HepG2 (cell line): ENCODE measurements around the gene SUSD2. TPM values are rescaled to one million over a fixed set of nuclear protein-coding genes. Genes with fewer than 3 reads are reported as not detected.

Experiments
- CENPT ChIP-seq: sonication (generic); formaldehyde crosslinking; IDR thresholded peaks from 2 replicates; pipeline ENCODE4 v1.8.0; 2022; ENCODE audit warnings: low read depth, mild to moderate bottlenecking, moderate library complexity, missing genetic modification reagents
- GATA4 ChIP-seq: sonication (generic); IDR thresholded peaks from 2 replicates; pipeline ENCODE4 v1.6.1; 2016; ENCODE audit warnings: antibody characterized with exemption, low read depth, borderline replicate concordance
- NFYC ChIP-seq: IDR thresholded peaks from 2 replicates; pipeline ENCODE4 v1.6.1; 2016; ENCODE audit warnings: missing genetic modification reagents, missing compliant biosample characterization
- PRDM10 ChIP-seq: sonication (generic); formaldehyde crosslinking; IDR thresholded peaks from 2 replicates; pipeline ENCODE4 v1.4.0; 2020; ENCODE audit warnings: low read depth, missing genetic modification reagents
- RAD51 ChIP-seq: fragments of 450-650 bp; IDR thresholded peaks from 2 replicates; pipeline ENCODE4 v1.6.1; 2016; ENCODE audit warnings: borderline replicate concordance
- SOX13 ChIP-seq, 3 experiments: fragments of 450-650 bp in 1 of 3; sonication (generic) in 1 of 3; formaldehyde crosslinking in 1 of 3; IDR thresholded peaks in 2 of 3; conservative IDR thresholded peaks in 1 of 3; 2 replicates each; pipeline versions ENCODE4 v1.5.0 to v1.6.1; 2016 to 2020; ENCODE audit warnings: antibody characterized with exemption in 1 of 3, mild to moderate bottlenecking in 1 of 3, missing compliant biosample characterization in 1 of 3, missing genetic modification reagents in 1 of 3, moderate library complexity in 1 of 3
- SP1 ChIP-seq, 2 experiments: fragments of 450-650 bp in 1 of 2; sonication (generic) in 1 of 2; formaldehyde crosslinking in 1 of 2; IDR thresholded peaks; 2 replicates each; pipeline versions ENCODE4 v1.4.0 to v1.6.1; 2016 to 2020; ENCODE audit warnings: missing genetic modification reagents in 1 of 2
- TOPORS ChIP-seq: sonication (generic); formaldehyde crosslinking; IDR thresholded peaks from 2 replicates; pipeline ENCODE4 v1.8.0; 2023; ENCODE audit warnings: mild to moderate bottlenecking, missing genetic modification reagents
- ZBTB21 ChIP-seq: sonication (generic); formaldehyde crosslinking; IDR thresholded peaks from 2 replicates; pipeline ENCODE4 v1.4.0; 2020; ENCODE audit warnings: missing genetic modification reagents
- ZFP36L2 ChIP-seq: sonication (generic); formaldehyde crosslinking; IDR thresholded peaks from 2 replicates; pipeline ENCODE4 v1.4.0; 2020; ENCODE audit warnings: missing genetic modification reagents
- ZMYM3 ChIP-seq: sonication (generic); formaldehyde crosslinking; IDR thresholded peaks from 2 replicates; pipeline ENCODE4 v1.5.1; 2020; ENCODE audit warnings: mild to moderate bottlenecking, missing genetic modification reagents
- ZNF160 ChIP-seq: sonication (generic); formaldehyde crosslinking; IDR thresholded peaks from 2 replicates; pipeline ENCODE4 v1.8.0; 2022; ENCODE audit warnings: mild to moderate bottlenecking, inconsistent platforms, missing genetic modification reagents
- ZNF276 ChIP-seq: sonication (generic); formaldehyde crosslinking; IDR thresholded peaks from 2 replicates; pipeline ENCODE4 v1.4.0; 2020; ENCODE audit warnings: mild to moderate bottlenecking, low read depth, missing genetic modification reagents
- ZNF292 ChIP-seq: sonication (generic); formaldehyde crosslinking; IDR thresholded peaks from 2 replicates; pipeline ENCODE4 v1.8.1; 2022; ENCODE audit warnings: mild to moderate bottlenecking, low read depth, missing genetic modification reagents, borderline replicate concordance
- ZNF451 ChIP-seq: sonication (generic); formaldehyde crosslinking; IDR thresholded peaks from 2 replicates; pipeline ENCODE4 v1.5.0; 2020; ENCODE audit warnings: mild to moderate bottlenecking, missing genetic modification reagents
- ZNF556 ChIP-seq: sonication (generic); formaldehyde crosslinking; IDR thresholded peaks from 2 replicates; pipeline ENCODE4 v1.4.0; 2020; ENCODE audit warnings: mild to moderate bottlenecking, missing genetic modification reagents, borderline replicate concordance
- ZNF567 ChIP-seq: sonication (generic); formaldehyde crosslinking; IDR thresholded peaks from 2 replicates; pipeline ENCODE4 v1.8.1; 2023; ENCODE audit warnings: mild to moderate bottlenecking, missing genetic modification reagents, borderline replicate concordance
- ZNF703 ChIP-seq: sonication (generic); formaldehyde crosslinking; IDR thresholded peaks from 2 replicates; pipeline ENCODE4 v1.5.1; 2020; ENCODE audit warnings: missing genetic modification reagents, mild to moderate bottlenecking, moderate library complexity, borderline replicate concordance
- ZNF709 ChIP-seq: sonication (generic); formaldehyde crosslinking; IDR thresholded peaks from 2 replicates; pipeline ENCODE4 v1.5.0; 2020; ENCODE audit warnings: mild to moderate bottlenecking, missing genetic modification reagents
- polyA plus RNA-seq, 8 experiments: library from polyadenylated mRNA; depleted of rRNA in 3 of 8; stranded (reverse) in 7 of 8; unstranded in 1 of 8; fragments of >200 nt; fragmentation: Illumina TruSeq in 4 of 8; extraction: Trizol in 4 of 8; gene quantifications; 2 replicates each; pipeline versions ENCODE4 v1.2.1 to v1.2.3, GENCODE V29; 2011 to 2016; ENCODE audit warnings: low read depth in 4 of 8, missing spikeins in 1 of 8, mixed read lengths in 1 of 8; ENCODE audit not compliant: insufficient read depth in 1 of 8
- total RNA-seq, 5 experiments: library from RNA; depleted of rRNA; stranded (reverse); fragments of >200 nt; fragmentation: Illumina TruSeq; extraction: Trizol; gene quantifications; 2 replicates each; pipeline ENCODE4 v1.2.3, GENCODE V29; 2016; ENCODE audit warnings: low read depth in 1 of 5
- TF ChIP-seq, protein P1 (sequence below): IDR thresholded peaks from 2 replicates; pipeline ENCODE4 v1.6.1; 2016; ENCODE audit warnings: missing biosample characterization, missing genetic modification reagents, low read depth

Gene SUSD2
- total and polyA plus RNA-seq, 2 of the 13 experiments (the other 11 are each of a cell fraction or from before 2014, with no cell fraction given): 2.1 to 11.0 TPM

DNA sequence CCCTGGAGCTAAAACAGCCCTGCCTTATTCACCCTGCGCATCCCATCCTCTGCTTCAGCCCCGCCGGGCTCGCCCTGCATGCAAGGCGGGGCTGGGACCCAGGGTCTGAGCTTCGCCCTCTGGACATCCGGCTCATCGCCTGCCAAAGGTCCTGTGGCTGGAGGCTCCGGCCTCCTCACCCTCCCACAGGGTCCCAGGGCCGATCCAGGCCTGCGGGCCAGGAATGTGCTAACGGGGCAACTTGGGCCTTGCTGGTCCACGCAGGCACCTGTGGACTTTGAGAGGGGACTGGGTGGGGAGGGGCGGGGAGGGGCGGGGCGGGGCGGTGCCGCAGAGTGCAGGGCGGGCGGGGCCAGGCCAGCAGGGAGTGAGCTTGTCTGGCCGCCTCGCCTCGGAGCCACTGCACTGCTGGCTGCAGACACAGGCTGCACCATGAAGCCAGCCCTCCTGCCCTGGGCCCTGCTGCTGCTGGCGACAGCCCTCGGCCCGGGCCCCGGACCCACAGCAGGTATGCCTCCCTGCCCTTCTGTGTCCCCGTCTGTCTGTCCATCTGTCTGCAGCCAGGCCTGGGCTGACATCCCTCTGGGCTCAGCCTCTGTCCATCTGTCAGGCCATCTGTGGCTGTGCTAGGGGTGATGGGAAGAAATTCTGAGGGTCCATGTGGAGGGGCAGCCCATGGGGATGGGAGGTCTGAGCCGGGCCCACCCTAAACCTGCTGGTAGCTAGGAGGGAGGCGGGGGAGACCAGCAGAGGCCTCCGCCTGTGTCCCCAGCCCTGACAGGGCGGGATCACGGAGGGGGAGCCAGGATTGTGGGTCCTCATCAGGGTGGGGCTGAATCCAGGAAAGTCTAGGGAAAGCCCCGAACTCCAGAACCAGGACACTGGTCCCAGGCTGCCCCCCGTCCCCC lies at the start of gene SUSD2 (continued):
- no peak for TF ChIP-seq PRDM10 (CRISPR knock-in tag)
- no peak for TF ChIP-seq NFYC (CRISPR knock-in tag)
- no peak for TF ChIP-seq SP1 (IDR thresholded peaks at IDR 0.05)
- no peak for TF ChIP-seq SP1 (CRISPR knock-in tag; IDR thresholded peaks at IDR 0.05)
- TF ChIP-seq, protein P1, sequence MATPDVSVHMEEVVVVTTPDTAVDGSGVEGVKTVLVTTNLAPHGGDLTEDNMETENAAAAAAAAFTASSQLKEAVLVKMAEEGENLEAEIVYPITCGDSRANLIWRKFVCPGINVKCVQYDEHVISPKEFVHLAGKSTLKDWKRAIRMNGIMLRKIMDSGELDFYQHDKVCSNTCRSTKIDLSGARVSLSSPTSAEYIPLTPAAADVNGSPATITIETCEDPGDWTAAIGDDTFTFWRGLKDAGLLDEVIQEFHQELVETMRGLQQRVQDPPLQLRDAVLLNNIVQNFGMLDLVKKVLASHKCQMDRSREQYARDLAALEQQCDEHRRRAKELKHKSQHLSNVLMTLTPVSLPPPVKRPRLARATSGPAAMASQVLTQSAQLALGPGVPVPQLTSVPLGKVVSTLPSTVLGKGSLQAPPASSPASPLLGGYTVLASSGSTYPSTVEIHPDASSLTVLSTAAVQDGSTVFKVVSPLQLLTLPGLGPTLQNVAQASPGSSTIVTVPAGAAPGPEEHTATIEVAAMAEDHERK (CRISPR knock-in tag): no peak
- peak; percentile 74; the same call in 1 of the 2 replicates for TF ChIP-seq ZMYM3 (CRISPR knock-in tag)
- TF ChIP-seq ZNF451 (CRISPR knock-in tag): 0 out of 2 replicates have a peak, but pooled peaks have one; percentile 27
- 0 out of 2 replicates have a peak, but pooled peaks have one; percentile 66 for TF ChIP-seq ZNF276
- no peak for TF ChIP-seq TOPORS (CRISPR knock-in tag)
- TF ChIP-seq ZNF709: no peak
- TF ChIP-seq CENPT (CRISPR knock-in tag): 0 out of 2 replicates have a peak, but pooled peaks have one; percentile 33
- TF ChIP-seq ZNF292 (CRISPR knock-in tag): no peak
- TF ChIP-seq ZFP36L2 (CRISPR knock-in tag): no peak
- TF ChIP-seq ZNF556 (CRISPR knock-in tag): peak; percentile 23; the same call in 1 of the 2 replicates
- no peak for TF ChIP-seq GATA4
- no peak for TF ChIP-seq ZNF160 (CRISPR knock-in tag)
- TF ChIP-seq SOX13 (IDR thresholded peaks at IDR 0.05): no peak
- peak in 1 of 2 experiments; percentile 41; a peak in 1 of 4 replicates for TF ChIP-seq SOX13 (CRISPR knock-in tag; conservative IDR thresholded peaks at IDR 0.05 in 1 of 2, IDR thresholded peaks at IDR 0.05 in 1 of 2)
- TF ChIP-seq ZNF567: no peak
- no peak for TF ChIP-seq ZNF703 (CRISPR knock-in tag)
- no peak for TF ChIP-seq ZBTB21 (CRISPR knock-in tag)
- TF ChIP-seq RAD51: no peak
